Dendritic cell treated with granulocyte-macrophage colony-stimulating factor and Interleukin-4, amounts not matched to agents 40 ng/mL and 50 ng/mL, for 4 days (primary cell): Measurements from ENCODE around the gene ARMH2.

Experiments
- H3K27ac Mint-ChIP-seq: one replicate; pipeline ENCODE4 v1.8.0; 2022; ENCODE audit warnings: mild to moderate bottlenecking, mixed read lengths
- H3K27me3 Mint-ChIP-seq: one replicate; pipeline ENCODE4 v1.8.0; 2022; ENCODE audit warnings: mild to moderate bottlenecking, mixed read lengths
- H3K36me3 Mint-ChIP-seq: one replicate; pipeline ENCODE4 v1.8.0; 2022; ENCODE audit warnings: low read depth, mixed read lengths
- H3K4me1 Mint-ChIP-seq: one replicate; pipeline ENCODE4 v1.8.0; 2022; ENCODE audit warnings: low read depth, mixed read lengths
- H3K4me3 Mint-ChIP-seq: one replicate; pipeline ENCODE4 v1.8.0; 2022; ENCODE audit warnings: mild to moderate bottlenecking, moderate library complexity, mixed read lengths
- H3K9me3 Mint-ChIP-seq: one replicate; pipeline ENCODE4 v1.8.0; 2022; ENCODE audit warnings: mixed read lengths
- intact Hi-C: fragments of 100-400 bp; cut with micrococcal nuclease; formaldehyde crosslinking; loops from one replicate; pipeline ENCODE4 v1.15.0; 2022

Gene ARMH2

GRCh38 chr6:24798740-24799540, at the start of gene ARMH2:
TSS of gene ARMH2 (minus strand) at chr6:24798917. CDS start at chr6:24798857, 60 bp downstream.
- H3K4me3 Mint-ChIP-seq, result no peak within 1 kb of the TSS
- H3K9me3 Mint-ChIP-seq, result no peaks in the 10 kb centered on the region
- peaks cover 11% of the 10 kb centered on the region for H3K36me3 Mint-ChIP-seq
- no peaks in the 10 kb centered on the region for H3K27me3 Mint-ChIP-seq
- H3K4me1 Mint-ChIP-seq, result no peaks in the 10 kb centered on the region
- H3K27ac Mint-ChIP-seq, result no peak within 1 kb of the TSS
- intact Hi-C loops, result no loop called here

- no peaks in the 10 kb centered on the region for H3K27me3 Mint-ChIP-seq
- H3K4me3 Mint-ChIP-seq, result no peak overlapping the region
- peaks cover 44% of the 10 kb centered on the region for H3K36me3 Mint-ChIP-seq
- intact Hi-C loops, result no loop called here
- no peak overlapping the region for H3K27ac Mint-ChIP-seq
- H3K9me3 Mint-ChIP-seq, result no peaks in the 10 kb centered on the region
- H3K4me1 Mint-ChIP-seq, result peaks cover 5% of the 10 kb centered on the region
These were observed 49.7 kb upstream of the ARMH2 start for GRCh38 chr6:24848461-24848860.

- no peak overlapping the region for H3K27ac Mint-ChIP-seq
- no peaks in the 10 kb centered on the region for H3K27me3 Mint-ChIP-seq
- no peak overlapping the region for H3K4me3 Mint-ChIP-seq
- H3K36me3 Mint-ChIP-seq, result peaks cover 54% of the 10 kb centered on the region
- intact Hi-C loops, result no loop called here
- H3K9me3 Mint-ChIP-seq, result no peaks in the 10 kb centered on the region
- peaks cover 5% of the 10 kb centered on the region for H3K4me1 Mint-ChIP-seq
These were observed 48.7 kb upstream of the ARMH2 start for GRCh38 chr6:24847402-24847801.

- intact Hi-C loops, result no loop called here
- no peak overlapping the region for H3K27ac Mint-ChIP-seq
- H3K4me3 Mint-ChIP-seq, result no peak overlapping the region
These were observed 46.9 kb upstream of the ARMH2 start for GRCh38 chr6:24845578-24845977.

GRCh38 chr6:24844903-24845302, 46.2 kb upstream of the ARMH2 start:
- peaks cover 53% of the 10 kb centered on the region for H3K36me3 Mint-ChIP-seq
- no peaks in the 10 kb centered on the region for H3K27me3 Mint-ChIP-seq
- H3K9me3 Mint-ChIP-seq, result no peaks in the 10 kb centered on the region
- H3K4me1 Mint-ChIP-seq, result peaks cover 5% of the 10 kb centered on the region
- intact Hi-C loops, result no loop called here
- H3K27ac Mint-ChIP-seq, result no peak overlapping the region
- H3K4me3 Mint-ChIP-seq, result no peak overlapping the region

More at GRCh38 chr6:24845578-24845977, 46.9 kb upstream of the ARMH2 start:
- Mint-ChIP-seq H3K9me3 (no peaks in the 10 kb centered on the region), H3K4me1 (peaks cover 5% of the 10 kb centered on the region), H3K36me3 (peaks cover 60% of the 10 kb centered on the region), H3K27me3 (no peaks in the 10 kb centered on the region)

- Mint-ChIP-seq H3K4me1 (peaks cover 5% of the 10 kb centered on the region), H3K27ac (no peak overlapping the region), H3K36me3 (peaks cover 45% of the 10 kb centered on the region), H3K27me3 (no peaks in the 10 kb centered on the region), H3K9me3 (no peaks in the 10 kb centered on the region), H3K4me3 (no peak overlapping the region)
- intact Hi-C loops, result no loop called here
These were observed 45.3 kb upstream of the ARMH2 start for GRCh38 chr6:24844061-24844460.

- Mint-ChIP-seq H3K27ac (no peak overlapping the region), H3K4me3 (no peak overlapping the region), H3K27me3 (no peaks in the 10 kb centered on the region), H3K9me3 (no peaks in the 10 kb centered on the region), H3K4me1 (peaks cover 6% of the 10 kb centered on the region), H3K36me3 (peaks cover 27% of the 10 kb centered on the region)
- intact Hi-C loops, result no loop called here
These were observed 41.5 kb upstream of the ARMH2 start for GRCh38 chr6:24840187-24840586.

GRCh38 chr6:24838994-24839393, 40.3 kb upstream of the ARMH2 start:
- Mint-ChIP-seq H3K27me3 (no peaks in the 10 kb centered on the region), H3K27ac (no peak overlapping the region), H3K4me3 (no peak overlapping the region), H3K36me3 (peaks cover 27% of the 10 kb centered on the region), H3K4me1 (peaks cover 16% of the 10 kb centered on the region), H3K9me3 (no peaks in the 10 kb centered on the region)
- intact Hi-C loops, result no loop called here

GRCh38 chr6:24838081-24838480, 39.4 kb upstream of the ARMH2 start:
- H3K36me3 Mint-ChIP-seq, result peaks cover 23% of the 10 kb centered on the region

GRCh38 chr6:24836109-24836508, 37.4 kb upstream of the ARMH2 start:
- intact Hi-C loops, result no loop called here
- no peaks in the 10 kb centered on the region for H3K9me3 Mint-ChIP-seq
- peaks cover 23% of the 10 kb centered on the region for H3K36me3 Mint-ChIP-seq
- H3K4me1 Mint-ChIP-seq, result peaks cover 16% of the 10 kb centered on the region
- H3K27me3 Mint-ChIP-seq, result no peaks in the 10 kb centered on the region
- no peak overlapping the region for H3K4me3 Mint-ChIP-seq
- H3K27ac Mint-ChIP-seq, result no peak overlapping the region

More at GRCh38 chr6:24838081-24838480, 39.4 kb upstream of the ARMH2 start:
- Mint-ChIP-seq H3K9me3 (no peaks in the 10 kb centered on the region), H3K27me3 (no peaks in the 10 kb centered on the region), H3K4me3 (no peak overlapping the region), H3K4me1 (peaks cover 16% of the 10 kb centered on the region), H3K27ac (no peak overlapping the region)
- intact Hi-C loops, result no loop called here

- intact Hi-C loops, result no loop called here
- no peak overlapping the region for H3K27ac Mint-ChIP-seq
These were observed 35.1 kb upstream of the ARMH2 start for GRCh38 chr6:24833711-24834386.

GRCh38 chr6:24832794-24833193, 34.1 kb upstream of the ARMH2 start:
- intact Hi-C loops, result no loop called here
- Mint-ChIP-seq H3K27ac (no peak overlapping the region), H3K9me3 (no peaks in the 10 kb centered on the region), H3K27me3 (no peaks in the 10 kb centered on the region), H3K36me3 (peaks cover 27% of the 10 kb centered on the region), H3K4me3 (no peak overlapping the region), H3K4me1 (peaks cover 16% of the 10 kb centered on the region)

More at GRCh38 chr6:24833711-24834386, 35.1 kb upstream of the ARMH2 start:
- Mint-ChIP-seq H3K4me3 (no peak overlapping the region), H3K36me3 (peaks cover 34% of the 10 kb centered on the region), H3K27me3 (no peaks in the 10 kb centered on the region), H3K9me3 (no peaks in the 10 kb centered on the region), H3K4me1 (peaks cover 16% of the 10 kb centered on the region)

- Mint-ChIP-seq H3K27ac (no peak overlapping the region), H3K4me3 (no peak overlapping the region), H3K36me3 (peaks cover 32% of the 10 kb centered on the region), H3K4me1 (peaks cover 16% of the 10 kb centered on the region), H3K27me3 (no peaks in the 10 kb centered on the region), H3K9me3 (no peaks in the 10 kb centered on the region)
- intact Hi-C loops, result no loop called here
These were observed 33.3 kb upstream of the ARMH2 start for GRCh38 chr6:24831771-24832716.
